HUES6 (cell line): Measurements from ENCODE around the gene ACBD4.

Experiments used
- H3K27ac ChIP-seq: 2 replicates; pipeline ENCODE4 v1.7.0; 2013; ENCODE audit warnings: low read depth, mild to moderate bottlenecking, low read length, inconsistent platforms
- H3K27me3 ChIP-seq: 2 replicates; pipeline ENCODE4 v1.6.1; 2013; ENCODE audit warnings: low read length; ENCODE audit not compliant: control insufficient read depth, insufficient read depth
- H3K36me3 ChIP-seq: 2 replicates; pipeline ENCODE4 v1.6.1; 2013; ENCODE audit warnings: low read length; ENCODE audit not compliant: control insufficient read depth, insufficient read depth
- H3K4me1 ChIP-seq: 2 replicates; pipeline ENCODE4 v1.6.1; 2013; ENCODE audit warnings: low read length; ENCODE audit not compliant: control insufficient read depth, insufficient read depth
- H3K4me3 ChIP-seq: 2 replicates; pipeline ENCODE4 v1.5.1; 2013; ENCODE audit warnings: low read depth, low read length
- H3K9ac ChIP-seq: one replicate; pipeline ENCODE4 v1.6.1; 2013; ENCODE audit warnings: mild to moderate bottlenecking, low read length
- H3K9me3 ChIP-seq: 2 replicates; pipeline ENCODE4 v1.6.1; 2013; ENCODE audit warnings: low read depth, low read length; ENCODE audit not compliant: control insufficient read depth, insufficient read depth

The ACBD4 gene, protein sequence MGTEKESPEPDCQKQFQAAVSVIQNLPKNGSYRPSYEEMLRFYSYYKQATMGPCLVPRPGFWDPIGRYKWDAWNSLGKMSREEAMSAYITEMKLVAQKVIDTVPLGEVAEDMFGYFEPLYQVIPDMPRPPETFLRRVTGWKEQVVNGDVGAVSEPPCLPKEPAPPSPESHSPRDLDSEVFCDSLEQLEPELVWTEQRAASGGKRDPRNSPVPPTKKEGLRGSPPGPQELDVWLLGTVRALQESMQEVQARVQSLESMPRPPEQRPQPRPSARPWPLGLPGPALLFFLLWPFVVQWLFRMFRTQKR

DNA sequence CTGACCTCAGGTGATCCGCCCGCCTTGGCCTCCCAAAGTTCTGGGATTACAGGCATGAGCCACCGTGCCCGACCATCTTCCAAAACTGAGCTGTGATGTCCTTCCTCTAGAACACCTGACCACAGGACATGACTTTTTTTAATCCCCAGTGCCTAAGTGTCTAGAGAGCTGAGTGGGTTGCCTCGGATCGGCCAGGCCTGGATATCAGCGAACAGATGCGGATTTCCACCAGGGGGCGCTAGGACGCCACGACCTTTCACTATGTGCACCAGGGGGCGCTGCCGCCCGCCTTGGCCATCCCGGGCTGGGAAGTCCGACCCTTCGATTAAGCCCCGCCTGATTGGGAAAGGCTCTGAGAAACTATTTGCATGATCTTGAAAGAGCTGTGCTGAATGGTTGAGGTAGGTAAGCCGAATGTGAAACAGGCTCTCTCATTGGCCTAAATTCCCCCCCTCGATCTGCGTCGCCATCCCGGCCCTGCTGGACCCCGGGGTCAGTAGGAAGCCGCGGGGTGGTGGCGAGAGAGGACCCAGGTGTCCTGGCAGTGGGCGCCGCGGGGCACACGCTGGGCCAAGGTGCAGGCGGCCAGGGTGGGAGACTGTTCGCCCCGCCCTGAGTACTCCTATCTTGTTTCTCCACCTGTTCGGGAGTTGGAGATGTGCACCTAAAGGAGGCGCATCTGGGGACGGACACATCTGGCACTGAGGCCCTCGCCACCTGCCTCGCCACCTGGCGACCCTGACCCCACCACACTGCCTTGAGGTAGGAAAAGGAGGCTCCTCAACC, at the start of gene ACBD4:
Gene ACBD4, plus strand, starts transcription at position 496 of the 786 bp plus-strand sequence. CDS start 458 bp downstream, outside the sequence.
- Histone ChIP-seq H3K27me3 (no peaks in the 10 kb centered on the region), H3K36me3 (no peaks in the 10 kb centered on the region), H3K9me3 (no peaks in the 10 kb centered on the region), H3K4me1 (peaks cover 19% of the 10 kb centered on the region), H3K4me3 (peak within 1 kb of the TSS; percentile 62), H3K27ac (no peak within 1 kb of the TSS), H3K9ac (no peak within 1 kb of the TSS)

DNA sequence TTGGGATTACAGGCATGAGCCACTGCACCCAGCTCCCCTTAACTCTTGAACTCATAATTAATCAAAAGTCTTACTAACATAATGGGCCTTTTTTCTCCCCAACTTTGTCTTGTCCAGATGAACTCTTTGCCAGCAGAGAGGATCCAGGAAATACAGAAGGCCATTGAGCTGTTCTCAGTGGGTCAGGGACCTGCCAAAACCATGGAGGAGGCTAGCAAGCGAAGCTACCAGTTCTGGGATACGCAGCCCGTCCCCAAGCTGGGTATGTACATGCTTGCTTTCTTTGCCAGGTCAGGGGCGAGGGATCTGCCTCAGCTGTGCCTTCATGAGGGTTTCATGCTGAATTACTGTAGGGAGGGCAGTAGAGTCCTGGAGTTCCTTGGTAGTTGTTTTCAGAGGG, 49.1 kb upstream of the ACBD4 start:
- Histone ChIP-seq H3K4me1 (peaks cover 14% of the 10 kb centered on the region), H3K27ac (no peak overlapping the region), H3K36me3 (peaks cover 88% of the 10 kb centered on the region), H3K27me3 (no peaks in the 10 kb centered on the region), H3K4me3 (no peak overlapping the region), H3K9me3 (no peaks in the 10 kb centered on the region), H3K9ac (no peak overlapping the region)

DNA sequence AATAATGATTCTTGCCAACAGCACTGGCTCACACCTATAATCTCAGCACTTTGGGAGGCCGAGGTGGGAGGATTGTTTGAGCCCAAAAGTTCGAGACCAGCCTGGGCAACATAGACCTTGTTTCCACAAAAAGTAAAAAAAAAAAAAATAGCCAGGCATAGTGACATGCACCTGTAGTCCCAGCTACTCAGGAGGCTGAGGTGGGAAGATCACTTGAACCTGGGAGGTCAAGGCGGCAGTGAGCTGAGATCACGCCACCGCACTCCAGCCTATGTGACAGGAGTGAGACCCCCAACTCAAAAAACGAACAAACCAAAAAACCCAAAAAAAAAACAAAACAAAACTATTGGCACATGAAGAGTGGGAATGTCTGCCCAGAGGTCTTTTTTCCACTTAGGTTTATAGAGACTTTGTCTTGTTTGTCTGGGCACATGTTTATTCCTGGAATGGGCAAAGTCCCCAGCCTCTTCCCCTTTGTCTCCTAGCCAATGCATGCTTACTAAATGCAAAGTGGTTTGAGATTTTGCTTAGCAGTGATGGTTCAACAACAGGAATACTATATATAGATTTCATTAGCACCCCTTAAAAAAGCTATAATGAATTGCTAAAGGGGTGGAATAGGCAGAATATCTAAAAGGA, 48.5 kb upstream of the ACBD4 start:
- H3K4me1 ChIP-seq, result peaks cover 14% of the 10 kb centered on the region
- H3K27ac ChIP-seq, result no peak overlapping the region
- H3K4me3 ChIP-seq, result no peak overlapping the region
- H3K36me3 ChIP-seq, result peaks cover 88% of the 10 kb centered on the region
- H3K9ac ChIP-seq, result no peak overlapping the region
- no peaks in the 10 kb centered on the region for H3K27me3 ChIP-seq
- no peaks in the 10 kb centered on the region for H3K9me3 ChIP-seq

DNA sequence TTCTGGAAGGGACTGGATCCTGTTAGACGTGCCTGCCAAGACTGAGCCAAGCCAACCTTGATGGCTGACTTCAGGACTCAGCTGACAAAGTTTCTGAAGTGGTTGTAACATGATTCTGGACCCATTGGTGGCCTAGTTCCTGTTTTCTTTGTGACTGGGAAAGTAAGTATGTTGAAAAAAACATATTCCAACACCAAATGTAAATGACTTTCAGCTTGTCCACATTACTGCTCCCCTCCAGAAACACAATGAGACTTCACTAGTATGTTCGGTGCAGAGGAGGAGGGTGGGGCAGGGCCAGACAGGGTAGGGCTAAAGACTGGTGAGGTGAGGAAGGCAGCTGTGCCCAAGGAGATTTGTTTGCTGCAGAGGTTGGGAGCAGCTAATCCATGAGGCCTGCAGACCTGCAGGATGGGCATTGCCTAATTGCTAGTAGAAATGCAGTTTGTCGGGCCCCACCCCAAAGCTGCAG, 47.9 kb upstream of the ACBD4 start:
- peaks cover 88% of the 10 kb centered on the region for H3K36me3 ChIP-seq
- peaks cover 14% of the 10 kb centered on the region for H3K4me1 ChIP-seq
- no peak overlapping the region for H3K4me3 ChIP-seq
- H3K9ac ChIP-seq, result no peak overlapping the region
- H3K27ac ChIP-seq, result no peak overlapping the region
- H3K27me3 ChIP-seq, result no peaks in the 10 kb centered on the region
- H3K9me3 ChIP-seq, result no peaks in the 10 kb centered on the region

DNA sequence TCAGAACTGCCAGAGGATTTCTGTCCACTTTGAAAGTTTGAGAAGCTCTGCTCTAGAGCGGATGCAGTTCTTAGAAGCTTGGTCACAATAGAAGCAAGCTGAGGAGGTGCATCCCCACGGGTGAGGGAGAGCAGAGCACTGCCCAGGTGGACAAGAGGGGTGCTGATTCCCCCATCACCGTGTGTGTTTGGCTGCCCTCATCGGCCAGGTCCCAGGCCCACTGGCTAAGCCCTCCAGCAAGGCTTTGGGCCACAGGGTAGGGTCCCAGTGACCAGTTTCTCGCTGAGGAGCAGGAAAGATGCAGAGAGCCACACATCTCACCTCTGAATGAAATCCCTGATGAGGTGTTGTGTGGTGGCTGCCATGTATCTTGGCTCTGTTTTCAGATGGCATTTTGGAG, 47.5 kb upstream of the ACBD4 start:
- no peaks in the 10 kb centered on the region for H3K27me3 ChIP-seq
- H3K4me3 ChIP-seq, result no peak overlapping the region
- peaks cover 14% of the 10 kb centered on the region for H3K4me1 ChIP-seq
- H3K9ac ChIP-seq, result no peak overlapping the region
- H3K9me3 ChIP-seq, result no peaks in the 10 kb centered on the region
- H3K36me3 ChIP-seq, result peaks cover 90% of the 10 kb centered on the region
- no peak overlapping the region for H3K27ac ChIP-seq

DNA sequence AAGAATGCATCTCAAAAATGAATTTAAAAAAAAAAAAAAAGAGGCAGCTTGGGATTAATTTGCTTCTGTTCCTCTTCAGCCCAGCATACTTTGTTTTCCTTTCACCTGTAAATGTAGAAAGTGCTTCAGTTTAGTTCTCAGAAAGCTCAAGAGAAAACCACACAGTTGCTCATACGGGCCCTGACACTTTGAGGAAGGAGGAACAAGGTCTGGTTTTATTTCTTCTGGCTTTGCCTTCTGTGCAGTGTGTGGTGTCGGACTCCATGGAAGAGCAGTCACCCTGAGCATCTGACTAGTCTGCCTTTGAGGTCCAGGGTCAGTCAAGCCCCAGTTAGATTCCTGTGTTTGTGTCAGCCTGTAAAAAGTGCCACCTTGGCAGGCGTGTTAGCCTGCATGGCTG, 46.7 kb upstream of the ACBD4 start:
- no peak overlapping the region for H3K4me3 ChIP-seq
- no peaks in the 10 kb centered on the region for H3K9me3 ChIP-seq
- H3K27ac ChIP-seq, result 0 out of 2 replicates have a peak overlapping the region, but pooled peaks have one; percentile 52
- H3K27me3 ChIP-seq, result no peaks in the 10 kb centered on the region
- H3K36me3 ChIP-seq, result peaks cover 91% of the 10 kb centered on the region
- H3K4me1 ChIP-seq, result peaks cover 14% of the 10 kb centered on the region
- no peak overlapping the region for H3K9ac ChIP-seq

DNA sequence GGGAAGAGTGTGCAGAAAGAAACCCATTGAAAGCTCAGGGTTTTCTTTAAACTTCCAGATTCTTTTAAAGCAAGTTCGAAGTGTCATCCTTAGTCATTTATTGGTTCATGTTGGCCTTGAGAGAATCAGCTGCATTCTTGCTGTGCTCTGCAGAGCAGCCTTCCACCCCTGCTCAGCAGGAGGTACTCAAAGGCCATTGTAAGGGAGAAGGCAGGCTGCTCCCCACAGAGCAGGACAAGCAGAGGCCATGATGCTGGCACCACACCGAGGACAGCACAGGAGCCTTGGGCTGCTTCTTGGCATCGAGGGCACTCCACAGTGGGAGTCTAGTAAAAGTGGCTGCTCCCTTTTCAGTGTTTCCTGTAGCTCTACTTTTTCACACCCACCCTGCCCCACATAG, 44.8 kb upstream of the ACBD4 start:
- H3K9ac ChIP-seq, result peak overlapping the region; percentile 21
- peaks cover 89% of the 10 kb centered on the region for H3K36me3 ChIP-seq
- H3K27ac ChIP-seq, result no peak overlapping the region
- no peak overlapping the region for H3K4me3 ChIP-seq
- H3K27me3 ChIP-seq, result no peaks in the 10 kb centered on the region
- no peaks in the 10 kb centered on the region for H3K9me3 ChIP-seq
- H3K4me1 ChIP-seq, result peaks cover 14% of the 10 kb centered on the region

DNA sequence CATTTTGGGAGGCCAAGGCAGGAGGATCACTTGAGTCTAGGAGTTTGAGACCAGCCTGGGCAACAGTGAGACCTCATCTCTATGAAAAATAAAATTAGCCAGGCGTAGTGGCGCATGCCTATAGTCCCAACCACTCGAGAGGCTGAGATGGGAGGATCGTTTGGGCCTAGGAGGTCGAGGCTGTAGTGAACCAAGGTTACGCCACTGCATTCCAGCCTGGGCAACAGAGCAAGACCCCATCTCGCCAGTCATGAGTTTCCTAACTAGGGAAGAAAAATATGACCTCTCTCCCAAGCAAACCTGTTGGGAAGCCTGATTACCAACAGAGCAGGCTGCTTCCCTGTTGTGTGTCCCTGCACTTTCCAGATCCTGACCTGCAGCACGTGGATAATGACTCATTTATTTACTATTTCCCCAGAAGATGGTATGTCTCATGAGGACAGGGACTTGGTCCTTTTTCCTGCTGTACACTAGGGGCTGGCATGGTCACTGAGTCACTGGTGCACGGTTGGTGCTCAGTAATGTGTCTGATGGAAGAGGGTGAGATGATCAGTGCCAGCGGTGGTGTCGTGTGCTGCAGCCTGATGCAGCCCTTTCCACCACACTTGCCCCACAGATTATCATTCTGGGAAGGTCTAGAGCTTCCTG, 43.6 kb upstream of the ACBD4 start:
- no peak overlapping the region for H3K4me3 ChIP-seq
- H3K36me3 ChIP-seq, result peaks cover 91% of the 10 kb centered on the region
- H3K27me3 ChIP-seq, result no peaks in the 10 kb centered on the region
- peaks cover 14% of the 10 kb centered on the region for H3K4me1 ChIP-seq
- H3K9ac ChIP-seq, result no peak overlapping the region
- H3K27ac ChIP-seq, result no peak overlapping the region
- H3K9me3 ChIP-seq, result no peaks in the 10 kb centered on the region

DNA sequence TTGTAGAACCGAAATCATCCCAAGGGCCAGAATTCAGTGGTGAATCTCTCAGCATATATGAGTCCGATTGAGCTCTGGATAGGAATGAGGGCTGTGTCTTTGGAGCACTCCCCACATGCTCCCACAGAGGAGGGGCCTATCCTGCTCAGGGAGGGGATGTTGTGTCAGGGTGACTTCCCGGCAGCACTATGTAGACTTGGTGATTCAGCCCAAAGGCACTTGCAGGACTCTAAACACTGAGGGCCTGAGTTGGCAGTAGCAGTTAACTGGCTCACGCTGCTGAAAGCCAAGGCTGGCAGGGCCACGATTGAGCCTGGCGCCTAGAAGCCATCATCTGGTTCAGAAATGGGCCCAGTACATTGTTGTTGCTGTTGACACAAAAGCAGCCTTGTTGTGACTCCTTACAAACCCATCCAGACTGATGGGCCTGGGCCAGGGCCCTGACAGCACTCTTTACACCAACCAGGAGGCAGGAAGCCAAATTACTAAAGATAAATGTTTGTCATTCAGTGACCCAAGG, 42.5 kb upstream of the ACBD4 start:
- Histone ChIP-seq H3K4me3 (no peak overlapping the region), H3K27me3 (no peaks in the 10 kb centered on the region), H3K4me1 (peaks cover 14% of the 10 kb centered on the region), H3K9ac (no peak overlapping the region), H3K9me3 (no peaks in the 10 kb centered on the region), H3K27ac (0 out of 2 replicates have a peak overlapping the region, but pooled peaks have one; percentile 6), H3K36me3 (peaks cover 91% of the 10 kb centered on the region)

DNA sequence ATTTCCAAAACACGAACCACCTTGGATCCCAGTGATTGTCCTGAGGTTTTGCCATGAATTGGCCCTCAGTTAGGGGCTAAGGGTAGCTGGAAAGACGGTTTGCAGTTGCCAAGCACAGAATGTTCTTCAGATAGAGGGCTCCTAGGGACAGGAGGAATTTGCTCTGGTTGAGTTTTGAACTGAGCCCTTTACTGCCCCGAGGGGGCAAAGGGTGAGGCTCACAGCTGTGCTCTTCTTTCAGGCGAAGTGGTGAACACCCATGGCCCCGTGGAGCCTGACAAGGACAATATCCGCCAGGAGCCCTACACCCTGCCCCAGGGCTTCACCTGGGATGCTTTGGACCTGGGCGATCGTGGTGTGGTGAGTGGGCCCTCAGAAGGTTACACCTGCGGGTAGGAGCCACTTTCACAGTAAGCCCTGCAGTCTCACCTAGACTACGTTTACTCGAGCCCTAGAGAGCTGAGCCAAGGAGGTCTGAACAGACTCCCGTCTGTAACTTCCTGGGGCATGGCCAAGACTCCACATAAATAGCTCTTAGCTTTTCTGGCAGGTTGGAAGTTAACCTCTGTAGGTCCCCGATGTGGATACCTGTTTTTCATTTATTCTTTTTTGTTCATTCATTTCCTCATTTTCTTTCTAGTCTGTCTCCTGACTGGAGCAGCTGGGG, 41.9 kb upstream of the ACBD4 start:
- no peaks in the 10 kb centered on the region for H3K27me3 ChIP-seq
- H3K9ac ChIP-seq, result no peak overlapping the region
- 0 out of 2 replicates have a peak overlapping the region, but pooled peaks have one; percentile 6 for H3K27ac ChIP-seq

More for the DNA sequence above, 41.9 kb upstream of the ACBD4 start:
- H3K9me3 ChIP-seq, result no peaks in the 10 kb centered on the region
- H3K4me3 ChIP-seq, result no peak overlapping the region
- H3K4me1 ChIP-seq, result peaks cover 14% of the 10 kb centered on the region
- peaks cover 91% of the 10 kb centered on the region for H3K36me3 ChIP-seq
